Measurements from ENCODE around the gene CAD.
A peak's percentile ranks its signal among the peaks of the same experiment; 100 is the strongest.

The CAD gene

GRCh38 chr2:27255187-27255586 is 38.0 kb downstream of the CAD start:
- H3K9me3 ChIP-seq (ENCODE audit: control insufficient read depth, low read length): no peaks in the 10 kb centered on the region
- no peak overlapping the region for H3K4me3 ChIP-seq (ENCODE audit: insufficient read depth, low read depth, low read length)
- peaks cover 20% of the 10 kb centered on the region for H3K27me3 ChIP-seq (ENCODE audit: control insufficient read depth, insufficient read depth, low read length, poor library complexity, severe bottlenecking)
- WGBS, 2 experiments: 77 to 79% methylated on average over 13 of the region's 13 CpGs
- H3K27ac ChIP-seq (ENCODE audit: insufficient read depth, low read depth, low read length, poor library complexity, severe bottlenecking): no peak overlapping the region
- no peaks in the 10 kb centered on the region for H3K4me1 ChIP-seq (ENCODE audit: control insufficient read depth, insufficient read depth, low read length)
- no peaks in the 10 kb centered on the region for H3K36me3 ChIP-seq (ENCODE audit: control insufficient read depth, insufficient read depth, low read length)

- Histone ChIP-seq H3K36me3 (ENCODE audit: control insufficient read depth, insufficient read depth, low read length) (no peaks in the 10 kb centered on the region), H3K27ac (ENCODE audit: insufficient read depth, low read depth, low read length, poor library complexity, severe bottlenecking) (no peak overlapping the region), H3K9me3 (ENCODE audit: control insufficient read depth, low read length) (no peaks in the 10 kb centered on the region), H3K27me3 (ENCODE audit: control insufficient read depth, insufficient read depth, low read length, poor library complexity, severe bottlenecking) (peaks cover 23% of the 10 kb centered on the region), H3K4me1 (ENCODE audit: control insufficient read depth, insufficient read depth, low read length) (no peaks in the 10 kb centered on the region), H3K4me3 (ENCODE audit: insufficient read depth, low read depth, low read length) (no peak overlapping the region)
- 86 to 92% methylated on average over 1 of the region's 1 CpG for WGBS, 2 experiments
Observed at GRCh38 chr2:27255660-27256059, 38.5 kb downstream of the CAD start.

GRCh38 chr2:27256855-27257454 is 39.8 kb downstream of the CAD start:
- peaks cover 26% of the 10 kb centered on the region for H3K27me3 ChIP-seq (ENCODE audit: control insufficient read depth, insufficient read depth, low read length, poor library complexity, severe bottlenecking)
- no peaks in the 10 kb centered on the region for H3K9me3 ChIP-seq (ENCODE audit: control insufficient read depth, low read length)
- 80 to 88% methylated on average over 7 of the region's 7 CpGs for WGBS, 2 experiments

DNA sequence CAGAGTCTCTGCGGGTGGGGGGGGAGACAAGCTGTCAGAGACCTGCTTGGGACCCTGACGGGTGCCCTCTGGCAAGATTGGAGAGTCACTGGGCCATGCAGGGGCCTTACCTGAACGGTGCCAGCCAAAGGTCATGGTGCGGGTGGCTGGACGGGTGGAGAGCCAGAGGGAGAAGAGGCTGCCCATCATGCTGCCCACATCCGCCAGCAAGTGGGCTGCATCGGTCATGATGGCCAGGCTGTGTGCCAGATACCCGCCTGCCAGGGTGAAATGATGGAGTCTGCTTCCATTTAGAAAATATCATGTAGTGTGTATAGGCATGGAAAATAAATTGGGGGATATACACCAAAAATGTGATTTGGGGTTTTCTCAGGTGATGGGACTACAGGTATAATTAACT is 40.9 kb downstream of the CAD start:
- no peak overlapping the region for H3K4me3 ChIP-seq (ENCODE audit: insufficient read depth, low read depth, low read length)
- no peaks in the 10 kb centered on the region for H3K36me3 ChIP-seq (ENCODE audit: control insufficient read depth, insufficient read depth, low read length)
- H3K27ac ChIP-seq (ENCODE audit: insufficient read depth, low read depth, low read length, poor library complexity, severe bottlenecking): no peak overlapping the region
- whole genome bisulfite sequencing, 2 experiments: 95 to 96% methylated on average over 8 of the region's 8 CpGs
- H3K9me3 ChIP-seq (ENCODE audit: control insufficient read depth, low read length): no peaks in the 10 kb centered on the region
- H3K4me1 ChIP-seq (ENCODE audit: control insufficient read depth, insufficient read depth, low read length): peaks cover 6% of the 10 kb centered on the region
- peaks cover 37% of the 10 kb centered on the region for H3K27me3 ChIP-seq (ENCODE audit: control insufficient read depth, insufficient read depth, low read length, poor library complexity, severe bottlenecking)

More at GRCh38 chr2:27256855-27257454, 39.8 kb downstream of the CAD start:
- H3K27ac ChIP-seq (ENCODE audit: insufficient read depth, low read depth, low read length, poor library complexity, severe bottlenecking): no peak overlapping the region
- H3K4me1 ChIP-seq (ENCODE audit: control insufficient read depth, insufficient read depth, low read length): no peaks in the 10 kb centered on the region
- H3K36me3 ChIP-seq (ENCODE audit: control insufficient read depth, insufficient read depth, low read length): no peaks in the 10 kb centered on the region
- no peak overlapping the region for H3K4me3 ChIP-seq (ENCODE audit: insufficient read depth, low read depth, low read length)

- Histone ChIP-seq H3K27ac (ENCODE audit: insufficient read depth, low read depth, low read length, poor library complexity, severe bottlenecking) (no peak overlapping the region), H3K27me3 (ENCODE audit: control insufficient read depth, insufficient read depth, low read length, poor library complexity, severe bottlenecking) (peaks cover 70% of the 10 kb centered on the region), H3K4me3 (ENCODE audit: insufficient read depth, low read depth, low read length) (no peak overlapping the region), H3K9me3 (ENCODE audit: control insufficient read depth, low read length) (no peaks in the 10 kb centered on the region), H3K4me1 (ENCODE audit: control insufficient read depth, insufficient read depth, low read length) (peaks cover 15% of the 10 kb centered on the region), H3K36me3 (ENCODE audit: control insufficient read depth, insufficient read depth, low read length) (no peaks in the 10 kb centered on the region)
- WGBS, 2 experiments: 34 to 35% methylated on average over 11 of the region's 11 CpGs
Observed at GRCh38 chr2:27261241-27261925, 44.2 kb downstream of the CAD start.

DNA sequence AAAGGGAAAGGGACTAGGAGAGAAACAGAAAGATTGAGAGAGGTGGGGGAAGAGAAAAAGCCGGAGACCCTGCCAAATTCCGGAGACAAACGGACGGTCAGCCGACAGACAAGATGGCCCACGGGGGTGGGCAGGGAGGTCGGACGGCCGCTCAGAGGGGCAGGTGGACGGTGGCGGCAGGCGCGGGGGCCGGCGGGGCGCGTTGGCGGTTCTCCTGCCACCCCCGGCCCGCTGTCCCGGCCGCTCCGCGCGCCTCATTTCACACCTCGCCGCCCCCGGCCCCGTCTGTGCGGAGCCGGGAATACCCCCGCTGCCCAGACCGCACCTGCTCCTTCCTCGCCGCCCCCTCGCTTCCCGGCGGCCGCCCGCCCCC is 44.7 kb downstream of the CAD start:
- Histone ChIP-seq H3K27me3 (ENCODE audit: control insufficient read depth, insufficient read depth, low read length, poor library complexity, severe bottlenecking) (peaks cover 75% of the 10 kb centered on the region), H3K36me3 (ENCODE audit: control insufficient read depth, insufficient read depth, low read length) (no peaks in the 10 kb centered on the region), H3K4me3 (ENCODE audit: insufficient read depth, low read depth, low read length) (no peak overlapping the region), H3K4me1 (ENCODE audit: control insufficient read depth, insufficient read depth, low read length) (peaks cover 15% of the 10 kb centered on the region), H3K9me3 (ENCODE audit: control insufficient read depth, low read length) (no peaks in the 10 kb centered on the region), H3K27ac (ENCODE audit: insufficient read depth, low read depth, low read length, poor library complexity, severe bottlenecking) (no peak overlapping the region)
- 2% methylated on average over 40 of the region's 40 CpGs for WGBS, 2 experiments

- H3K4me1 ChIP-seq (ENCODE audit: control insufficient read depth, insufficient read depth, low read length): peaks cover 15% of the 10 kb centered on the region
- peak within 1 kb of the TSS; percentile 33 for H3K4me3 ChIP-seq (ENCODE audit: insufficient read depth, low read depth, low read length)
- H3K36me3 ChIP-seq (ENCODE audit: control insufficient read depth, insufficient read depth, low read length): no peaks in the 10 kb centered on the region
- H3K9me3 ChIP-seq (ENCODE audit: control insufficient read depth, low read length): no peaks in the 10 kb centered on the region
- WGBS, 2 experiments: 1% methylated on average over 96 of the region's 96 CpGs
- no peak within 1 kb of the TSS for H3K27ac ChIP-seq (ENCODE audit: insufficient read depth, low read depth, low read length, poor library complexity, severe bottlenecking)
- peaks cover 81% of the 10 kb centered on the region for H3K27me3 ChIP-seq (ENCODE audit: control insufficient read depth, insufficient read depth, low read length, poor library complexity, severe bottlenecking)
Observed at GRCh38 chr2:27262379-27263286, 45.5 kb downstream of the CAD start, which contains the start of gene SLC30A3. SLC30A3 (minus strand) TSS chr2:27263047; CDS start chr2:27262906, 141 bp downstream.

DNA sequence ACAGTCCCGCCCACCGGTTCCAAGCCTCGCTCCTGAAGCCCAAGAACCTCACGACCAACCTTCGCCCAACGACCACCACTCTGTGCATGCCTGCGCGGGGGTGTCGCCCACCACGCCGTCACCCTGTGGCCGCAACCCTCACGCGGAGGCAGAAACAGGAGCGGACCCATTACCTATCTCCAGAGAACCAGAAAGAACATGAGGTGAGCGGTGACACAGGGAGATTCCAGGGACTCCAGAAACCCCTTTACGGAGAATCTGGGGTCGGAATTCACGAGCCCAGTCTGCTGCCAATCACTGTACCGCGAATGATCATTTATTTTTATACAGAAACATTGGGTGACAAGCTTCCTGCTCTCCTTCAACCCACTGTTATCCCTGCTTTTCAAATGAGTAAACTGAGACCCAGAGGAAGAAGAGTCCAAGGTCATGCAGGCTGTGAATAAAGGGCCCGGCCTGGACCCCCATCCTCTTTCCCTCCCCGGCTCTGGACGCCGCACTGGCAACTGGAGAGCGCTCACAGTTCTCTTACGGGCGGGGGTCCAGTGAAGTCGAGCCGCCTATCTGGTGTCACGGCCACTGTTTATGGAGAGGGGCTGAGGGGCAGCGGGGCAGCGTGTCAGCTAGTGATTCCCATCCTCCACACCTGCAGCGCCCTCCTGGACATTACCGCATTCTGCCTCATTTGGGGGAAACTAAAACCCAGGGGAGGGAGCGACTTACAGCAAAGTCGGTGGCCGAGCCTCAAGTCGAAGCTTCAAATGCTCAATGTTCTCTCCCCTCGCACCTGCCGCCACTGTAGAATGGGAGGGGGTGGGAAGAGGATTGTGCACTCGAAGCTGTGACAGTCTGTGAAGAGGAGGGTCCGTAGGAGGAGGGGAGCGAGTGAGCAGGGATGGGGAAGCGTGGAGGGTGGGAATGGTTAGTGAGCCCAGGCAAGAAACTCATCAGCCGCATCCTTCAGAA is 46.4 kb downstream of the CAD start:
- Histone ChIP-seq H3K9me3 (ENCODE audit: control insufficient read depth, low read length) (no peaks in the 10 kb centered on the region), H3K27ac (ENCODE audit: insufficient read depth, low read depth, low read length, poor library complexity, severe bottlenecking) (no peak overlapping the region), H3K4me3 (ENCODE audit: insufficient read depth, low read depth, low read length) (peak overlapping the region; percentile 33), H3K36me3 (ENCODE audit: control insufficient read depth, insufficient read depth, low read length) (no peaks in the 10 kb centered on the region), H3K27me3 (ENCODE audit: control insufficient read depth, insufficient read depth, low read length, poor library complexity, severe bottlenecking) (peaks cover 81% of the 10 kb centered on the region), H3K4me1 (ENCODE audit: control insufficient read depth, insufficient read depth, low read length) (peaks cover 15% of the 10 kb centered on the region)
- 2 to 3% methylated on average over 46 of the region's 46 CpGs for WGBS, 2 experiments

DNA sequence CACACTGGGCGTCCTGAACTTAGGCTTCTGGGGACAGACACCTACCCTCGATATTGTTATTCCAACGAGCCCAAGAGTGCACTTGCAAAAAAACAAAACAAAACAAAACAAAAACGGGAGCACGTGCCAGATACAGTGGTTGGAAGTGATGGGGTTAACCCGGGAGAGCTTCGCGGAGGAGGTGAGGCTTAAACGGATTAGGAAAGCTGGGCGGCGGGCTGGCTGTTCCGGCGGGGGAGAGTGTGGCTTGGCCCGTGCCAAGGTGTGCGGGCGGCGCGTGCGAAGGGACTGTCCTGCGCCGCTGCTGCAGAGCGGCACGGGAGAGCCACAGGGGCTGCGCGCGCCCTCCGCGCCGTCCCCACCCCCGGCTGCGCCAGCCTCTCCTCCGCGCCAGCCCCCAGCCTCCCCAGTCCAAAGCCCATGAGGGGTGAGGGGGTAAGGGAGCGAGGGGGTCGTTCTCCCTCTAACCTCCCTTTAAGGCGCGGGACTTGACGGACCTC is 47.1 kb downstream of the CAD start:
- no peak overlapping the region for H3K27ac ChIP-seq (ENCODE audit: insufficient read depth, low read depth, low read length, poor library complexity, severe bottlenecking)
- H3K9me3 ChIP-seq (ENCODE audit: control insufficient read depth, low read length): no peaks in the 10 kb centered on the region
- WGBS, 2 experiments: 0 to 1% methylated on average over 37 to 38 of the region's 38 CpGs
- peak overlapping the region; percentile 32 for H3K4me3 ChIP-seq (ENCODE audit: insufficient read depth, low read depth, low read length)
- H3K36me3 ChIP-seq (ENCODE audit: control insufficient read depth, insufficient read depth, low read length): no peaks in the 10 kb centered on the region
- H3K27me3 ChIP-seq (ENCODE audit: control insufficient read depth, insufficient read depth, low read length, poor library complexity, severe bottlenecking): peaks cover 81% of the 10 kb centered on the region
- H3K4me1 ChIP-seq (ENCODE audit: control insufficient read depth, insufficient read depth, low read length): peaks cover 15% of the 10 kb centered on the region

Data from ectodermal cell (in vitro differentiated cells).